ENCODE data around the gene DENND2A.

- no peak for TF ChIP-seq TP53 (CRISPR knock-in tag; IDR thresholded peaks at IDR 0.05)
- no peak for TF ChIP-seq CTCF (IDR thresholded peaks at IDR 0.05)
- TF ChIP-seq ATF1 (CRISPR knock-in tag; IDR thresholded peaks at IDR 0.05) = no peak
- no peak for TF ChIP-seq MAX (CRISPR knock-in tag; IDR thresholded peaks at IDR 0.05)
- TF ChIP-seq NR3C1 (CRISPR knock-in tag; conservative IDR thresholded peaks at IDR 0.05; ENCODE audit: low read depth) = no peak
- TF ChIP-seq RELA (CRISPR knock-in tag; IDR thresholded peaks at IDR 0.05; ENCODE audit: borderline replicate concordance) = no peak
- no peak for TF ChIP-seq SMAD3 (CRISPR knock-in tag; IDR thresholded peaks at IDR 0.05; ENCODE audit: borderline replicate concordance)
- no peak for TF ChIP-seq TEAD1 (CRISPR knock-in tag; IDR thresholded peaks at IDR 0.05)
- no peak for TF ChIP-seq PREB (CRISPR knock-in tag; IDR thresholded peaks at IDR 0.05; ENCODE audit: borderline replicate concordance)
- no peak for TF ChIP-seq ESRRA (CRISPR knock-in tag; IDR thresholded peaks at IDR 0.05; ENCODE audit: borderline replicate concordance)
- TF ChIP-seq ELF4 (CRISPR knock-in tag; IDR thresholded peaks at IDR 0.05; ENCODE audit: low read depth) = no peak
- TF ChIP-seq PRDM15 (CRISPR knock-in tag; IDR thresholded peaks at IDR 0.05) = no peak
- TF ChIP-seq SP1 (CRISPR knock-in tag; conservative IDR thresholded peaks at IDR 0.05) = no peak
These were observed 29.8 kb upstream of the DENND2A start for GRCh38 chr7:140670343-140670935.
